ENCODE measurements around the gene SERBP1. TPM values are rescaled to one million over a fixed set of nuclear protein-coding genes. Genes with fewer than 3 reads are reported as not detected.
"Not testable (repeated sequence)": the region's sequence is repeated elsewhere in the genome, so short reads cannot be mapped to it uniquely, and the experiment has no call there.

SERBP1 gene
- total and polyA plus RNA-seq, 5 donors from 2014 or later, result 131 to 148 (median 137) TPM

- Histone ChIP-seq H3K4me3 (ENCODE audit: low read depth, low read length) (no peak overlapping the region), H3K27ac (ENCODE audit: insufficient read depth, low read length, poor library complexity, severe bottlenecking) (no peak overlapping the region), H3K4me1 (ENCODE audit: control insufficient read depth, insufficient read depth, low read length, poor library complexity, severe bottlenecking) (no peaks in the 10 kb centered on the region), H3K36me3 (ENCODE audit: control insufficient read depth, insufficient read depth, low read length) (no peaks in the 10 kb centered on the region), H3K9me3 (ENCODE audit: control insufficient read depth in 2 of 2, low read length in 2 of 2) (no peaks in the 10 kb centered on the region), H3K27me3 (ENCODE audit: control insufficient read depth, insufficient read depth, low read length) (peaks cover 4% of the 10 kb centered on the region)
- H3K27me3 Mint-ChIP-seq, result peaks cover 20% of the 10 kb centered on the region
- H3K4me1 Mint-ChIP-seq, result no peaks in the 10 kb centered on the region
- no peaks in the 10 kb centered on the region for H3K36me3 Mint-ChIP-seq
- no peak overlapping the region for H3K4me3 Mint-ChIP-seq
- H3K9me3 Mint-ChIP-seq, result no peaks in the 10 kb centered on the region
- ATAC-seq (ENCODE audit: low read depth in 2 of 2) (no peak), DNase-seq (no peak)
- no peak overlapping the region for H3K27ac Mint-ChIP-seq
These were observed 21.6 kb upstream of the SERBP1 start for GRCh38 chr1:67451815-67452214.

DNA sequence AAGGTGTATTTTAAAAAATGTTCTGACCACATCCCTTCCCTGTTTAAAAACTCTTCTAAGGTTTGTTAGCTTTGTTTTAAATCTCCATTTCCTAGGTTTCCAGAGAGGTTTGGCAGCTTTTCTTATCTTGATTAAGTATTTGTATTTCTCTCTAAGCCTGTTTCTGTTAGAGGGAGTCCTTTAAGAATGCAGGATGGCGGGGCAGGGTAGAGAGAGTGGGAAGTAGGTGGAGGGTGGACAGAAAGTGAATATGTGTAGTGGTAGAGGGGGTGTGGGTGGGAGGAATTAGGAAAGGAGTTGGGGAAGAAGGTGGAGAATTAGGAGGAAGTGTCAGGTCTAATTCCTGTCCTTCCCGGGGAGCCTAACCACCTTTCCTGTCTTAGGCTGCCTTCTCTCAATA, 21.2 kb upstream of the SERBP1 start:
- no peaks in the 10 kb centered on the region for H3K9me3 Mint-ChIP-seq
- peaks cover 4% of the 10 kb centered on the region for H3K27me3 ChIP-seq (ENCODE audit: control insufficient read depth, insufficient read depth, low read length)
- H3K4me3 ChIP-seq (ENCODE audit: low read depth, low read length), result no peak overlapping the region
- no peak overlapping the region for H3K4me3 Mint-ChIP-seq
- H3K4me1 Mint-ChIP-seq, result no peaks in the 10 kb centered on the region
- H3K4me1 ChIP-seq (ENCODE audit: control insufficient read depth, insufficient read depth, low read length, poor library complexity, severe bottlenecking), result no peaks in the 10 kb centered on the region
- H3K27ac ChIP-seq (ENCODE audit: insufficient read depth, low read length, poor library complexity, severe bottlenecking), result no peak overlapping the region
- no peak for ATAC-seq (ENCODE audit: low read depth in 2 of 2)
- no peak overlapping the region for H3K27ac Mint-ChIP-seq
- peaks cover 24% of the 10 kb centered on the region for H3K27me3 Mint-ChIP-seq
- DNase-seq, result no peak
- H3K9me3 ChIP-seq (ENCODE audit: control insufficient read depth in 2 of 2, low read length in 2 of 2), result no peaks in the 10 kb centered on the region
- no peaks in the 10 kb centered on the region for H3K36me3 Mint-ChIP-seq
- H3K36me3 ChIP-seq (ENCODE audit: control insufficient read depth, insufficient read depth, low read length), result no peaks in the 10 kb centered on the region

DNA sequence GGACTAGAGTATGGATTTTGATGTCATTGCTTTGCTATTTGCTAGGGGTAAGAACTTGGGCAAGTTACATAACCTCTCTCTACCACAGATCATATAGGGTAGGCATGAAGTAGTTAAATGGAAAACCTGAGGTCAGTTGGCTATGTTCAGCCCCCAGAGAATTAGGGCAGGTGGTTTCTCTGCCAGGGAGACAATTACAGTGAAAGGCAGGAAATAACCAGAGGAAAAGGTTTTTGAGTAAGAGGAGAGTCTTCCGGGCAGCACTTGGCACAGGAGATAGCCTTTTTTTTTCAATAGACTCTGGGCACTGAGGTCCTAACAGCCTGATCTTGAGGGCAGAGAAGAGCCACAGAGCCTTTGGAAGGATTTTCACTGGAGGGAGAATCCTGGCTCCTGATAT, 16.7 kb upstream of the SERBP1 start:
- H3K27ac Mint-ChIP-seq, result no peak overlapping the region
- Histone ChIP-seq H3K36me3 (ENCODE audit: control insufficient read depth, insufficient read depth, low read length) (no peaks in the 10 kb centered on the region), H3K27ac (ENCODE audit: insufficient read depth, low read length, poor library complexity, severe bottlenecking) (no peak overlapping the region), H3K9me3 (ENCODE audit: control insufficient read depth in 2 of 2, low read length in 2 of 2) (no peaks in the 10 kb centered on the region), H3K4me1 (ENCODE audit: control insufficient read depth, insufficient read depth, low read length, poor library complexity, severe bottlenecking) (no peaks in the 10 kb centered on the region), H3K27me3 (ENCODE audit: control insufficient read depth, insufficient read depth, low read length) (peaks cover 2% of the 10 kb centered on the region), H3K4me3 (ENCODE audit: low read depth, low read length) (no peak overlapping the region)
- no peaks in the 10 kb centered on the region for H3K36me3 Mint-ChIP-seq
- H3K4me3 Mint-ChIP-seq, result no peak overlapping the region
- H3K9me3 Mint-ChIP-seq, result no peaks in the 10 kb centered on the region
- DNase-seq (no peak), ATAC-seq (ENCODE audit: low read depth in 2 of 2) (no peak)
- no peaks in the 10 kb centered on the region for H3K4me1 Mint-ChIP-seq
- peaks cover 19% of the 10 kb centered on the region for H3K27me3 Mint-ChIP-seq

GRCh38 chr1:67446014-67446413, 15.8 kb upstream of the SERBP1 start:
- H3K27ac ChIP-seq (ENCODE audit: insufficient read depth, low read length, poor library complexity, severe bottlenecking); H3K4me3 Mint-ChIP-seq; ATAC-seq (ENCODE audit: low read depth in 2 of 2); H3K4me3 ChIP-seq (ENCODE audit: low read depth, low read length); H3K9me3 Mint-ChIP-seq; DNase-seq; H3K4me1 Mint-ChIP-seq; H3K36me3 ChIP-seq (ENCODE audit: control insufficient read depth, insufficient read depth, low read length); H3K27ac Mint-ChIP-seq; H3K36me3 Mint-ChIP-seq; H3K27me3 ChIP-seq (ENCODE audit: control insufficient read depth, insufficient read depth, low read length); H3K4me1 ChIP-seq (ENCODE audit: control insufficient read depth, insufficient read depth, low read length, poor library complexity, severe bottlenecking); H3K9me3 ChIP-seq (ENCODE audit: control insufficient read depth in 2 of 2, low read length in 2 of 2): not testable (repeated sequence)
- H3K27me3 Mint-ChIP-seq, result peaks cover 14% of the 10 kb centered on the region

- DNase-seq, result no peak
- no peak for ATAC-seq (ENCODE audit: low read depth in 2 of 2)
- Mint-ChIP-seq H3K4me1 (no peaks in the 10 kb centered on the region), H3K27ac (no peak overlapping the region), H3K4me3 (no peak overlapping the region), H3K9me3 (no peaks in the 10 kb centered on the region), H3K27me3 (peaks cover 9% of the 10 kb centered on the region), H3K36me3 (no peaks in the 10 kb centered on the region)
- H3K27me3 ChIP-seq (ENCODE audit: control insufficient read depth, insufficient read depth, low read length), result no peaks in the 10 kb centered on the region
- no peak overlapping the region for H3K27ac ChIP-seq (ENCODE audit: insufficient read depth, low read length, poor library complexity, severe bottlenecking)
- no peaks in the 10 kb centered on the region for H3K9me3 ChIP-seq (ENCODE audit: control insufficient read depth in 2 of 2, low read length in 2 of 2)
- H3K4me1 ChIP-seq (ENCODE audit: control insufficient read depth, insufficient read depth, low read length, poor library complexity, severe bottlenecking), result no peaks in the 10 kb centered on the region
- H3K4me3 ChIP-seq (ENCODE audit: low read depth, low read length), result no peak overlapping the region
- H3K36me3 ChIP-seq (ENCODE audit: control insufficient read depth, insufficient read depth, low read length), result no peaks in the 10 kb centered on the region
These were observed 11.6 kb upstream of the SERBP1 start for GRCh38 chr1:67441739-67442281.

GRCh38 chr1:67441183-67441582, 11.0 kb upstream of the SERBP1 start:
- DNase-seq, result no peak
- Histone ChIP-seq H3K4me1 (ENCODE audit: control insufficient read depth, insufficient read depth, low read length, poor library complexity, severe bottlenecking) (no peaks in the 10 kb centered on the region), H3K27me3 (ENCODE audit: control insufficient read depth, insufficient read depth, low read length) (no peaks in the 10 kb centered on the region), H3K36me3 (ENCODE audit: control insufficient read depth, insufficient read depth, low read length) (no peaks in the 10 kb centered on the region), H3K9me3 (ENCODE audit: control insufficient read depth in 2 of 2, low read length in 2 of 2) (no peaks in the 10 kb centered on the region), H3K4me3 (ENCODE audit: low read depth, low read length) (no peak overlapping the region), H3K27ac (ENCODE audit: insufficient read depth, low read length, poor library complexity, severe bottlenecking) (no peak overlapping the region)
- Mint-ChIP-seq H3K27me3 (peaks cover 3% of the 10 kb centered on the region), H3K36me3 (no peaks in the 10 kb centered on the region), H3K4me1 (no peaks in the 10 kb centered on the region), H3K4me3 (no peak overlapping the region), H3K27ac (peak overlapping the region in 1 of 3 donors; percentile 74), H3K9me3 (no peaks in the 10 kb centered on the region)
- no peak for ATAC-seq (ENCODE audit: low read depth in 2 of 2)

DNA sequence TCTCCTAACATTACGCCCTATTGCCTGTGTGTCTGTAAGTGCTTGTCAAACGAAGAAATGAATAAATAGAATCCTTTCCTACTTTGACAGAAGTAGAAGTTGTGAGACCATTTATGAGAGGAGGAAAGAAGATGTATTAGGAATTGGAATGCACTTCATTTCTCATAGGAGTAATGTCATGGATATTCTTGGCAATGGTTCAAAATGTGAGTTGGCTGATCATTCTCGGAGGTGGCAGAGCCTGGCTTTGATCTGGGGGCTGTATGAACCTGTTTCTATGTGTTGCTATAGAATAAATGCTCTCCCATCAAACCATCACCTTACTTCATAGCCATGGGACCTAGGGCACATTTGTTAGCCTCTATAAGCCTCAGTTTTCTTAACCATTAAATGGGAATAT, 10.1 kb upstream of the SERBP1 start:
- H3K4me1 ChIP-seq (ENCODE audit: control insufficient read depth, insufficient read depth, low read length, poor library complexity, severe bottlenecking), result no peaks in the 10 kb centered on the region
- no peaks in the 10 kb centered on the region for H3K27me3 ChIP-seq (ENCODE audit: control insufficient read depth, insufficient read depth, low read length)
- H3K36me3 Mint-ChIP-seq, result no peaks in the 10 kb centered on the region
- H3K4me1 Mint-ChIP-seq, result no peaks in the 10 kb centered on the region
- ATAC-seq (ENCODE audit: low read depth in 2 of 2), result no peak
- no peak overlapping the region for H3K4me3 ChIP-seq (ENCODE audit: low read depth, low read length)
- no peaks in the 10 kb centered on the region for H3K27me3 Mint-ChIP-seq
- H3K27ac ChIP-seq (ENCODE audit: insufficient read depth, low read length, poor library complexity, severe bottlenecking), result no peak overlapping the region
- DNase-seq, result no peak
- no peaks in the 10 kb centered on the region for H3K9me3 ChIP-seq (ENCODE audit: control insufficient read depth in 2 of 2, low read length in 2 of 2)
- no peak overlapping the region for H3K4me3 Mint-ChIP-seq
- H3K27ac Mint-ChIP-seq, result peak overlapping the region in 1 of 3 donors; percentile 54
- no peaks in the 10 kb centered on the region for H3K9me3 Mint-ChIP-seq
- no peaks in the 10 kb centered on the region for H3K36me3 ChIP-seq (ENCODE audit: control insufficient read depth, insufficient read depth, low read length)

GRCh38 chr1:67439277-67440029, 9.3 kb upstream of the SERBP1 start:
- H3K36me3 Mint-ChIP-seq, result no peaks in the 10 kb centered on the region
- H3K27ac Mint-ChIP-seq, result no peak overlapping the region
- no peaks in the 10 kb centered on the region for H3K27me3 Mint-ChIP-seq
- DNase-seq, result no peak
- H3K36me3 ChIP-seq (ENCODE audit: control insufficient read depth, insufficient read depth, low read length), result no peaks in the 10 kb centered on the region
- H3K4me1 ChIP-seq (ENCODE audit: control insufficient read depth, insufficient read depth, low read length, poor library complexity, severe bottlenecking), result no peaks in the 10 kb centered on the region
- no peak for ATAC-seq (ENCODE audit: low read depth in 2 of 2)
- H3K4me3 ChIP-seq (ENCODE audit: low read depth, low read length), result no peak overlapping the region
- no peak overlapping the region for H3K27ac ChIP-seq (ENCODE audit: insufficient read depth, low read length, poor library complexity, severe bottlenecking)
- H3K27me3 ChIP-seq (ENCODE audit: control insufficient read depth, insufficient read depth, low read length), result no peaks in the 10 kb centered on the region
- no peaks in the 10 kb centered on the region for H3K9me3 ChIP-seq (ENCODE audit: control insufficient read depth in 2 of 2, low read length in 2 of 2)
- H3K4me1 Mint-ChIP-seq, result no peaks in the 10 kb centered on the region
- peak overlapping the region in 1 of 4 donors; percentile 1 for H3K4me3 Mint-ChIP-seq
- H3K9me3 Mint-ChIP-seq, result no peaks in the 10 kb centered on the region
